ENCODE data around the gene FAM237B. TPM values are rescaled to one million over a fixed set of nuclear protein-coding genes. Genes with fewer than 3 reads are reported as not detected.

The FAM237B gene
- total and polyA plus RNA-seq, 2 of the 13 experiments (the other 11 are each of a cell fraction or from before 2014, with no cell fraction given), result not detected

DNA sequence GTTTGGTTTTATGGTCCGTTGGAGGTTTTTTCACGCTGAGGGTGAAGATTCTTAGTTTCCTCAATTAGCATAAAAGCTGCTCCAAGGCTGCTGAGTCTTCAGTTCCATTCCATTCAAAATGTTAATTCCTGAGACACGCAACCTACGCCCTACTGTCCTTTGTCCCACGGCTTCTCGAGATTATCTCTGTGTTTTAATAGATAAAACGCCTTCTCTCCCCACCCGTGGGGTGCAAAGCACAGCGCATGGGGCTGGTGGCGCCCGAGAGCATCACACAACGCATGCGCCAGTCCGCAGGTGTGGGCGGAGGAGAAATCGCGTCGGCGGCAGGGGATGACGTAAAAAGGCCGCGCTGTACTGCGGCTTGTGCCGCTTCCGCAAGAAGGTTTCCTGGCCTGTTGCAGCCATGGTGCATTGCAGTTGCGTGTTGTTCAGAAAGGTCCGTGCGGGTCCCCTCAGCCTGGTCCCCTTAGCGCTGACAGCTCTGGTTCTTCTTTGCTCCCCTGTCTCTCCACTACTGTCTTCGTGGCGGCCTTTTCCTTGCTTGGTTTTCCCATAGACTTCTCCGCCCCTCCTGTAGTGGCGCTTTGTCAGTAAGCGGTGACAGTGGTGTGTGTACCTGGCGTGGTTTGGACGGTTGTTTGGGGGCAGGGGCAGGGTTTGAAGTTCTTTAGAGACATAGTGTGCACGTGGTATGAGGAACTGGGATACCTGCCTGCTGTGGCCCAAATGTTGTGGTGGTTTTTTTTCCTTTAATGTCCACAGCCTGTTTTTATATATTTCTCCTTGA lies 25.4 kb upstream of the FAM237B start, which contains the start of gene GTPBP10 (continued):
- TF ChIP-seq SRY (CRISPR knock-in tag; IDR thresholded peaks at IDR 0.05) (no peak), ZNF724P (CRISPR knock-in tag; IDR thresholded peaks at IDR 0.05; ENCODE audit: borderline replicate concordance) (peak; percentile 88; the same call in 1 of the 2 replicates), MED8 (CRISPR knock-in tag; IDR thresholded peaks at IDR 0.05; ENCODE audit: insufficient replicate concordance) (no peak), HDAC2 (CRISPR knock-in tag; IDR thresholded peaks at IDR 0.05) (peak; percentile 80), PHF21A (CRISPR knock-in tag; IDR thresholded peaks at IDR 0.05) (peak; percentile 82; the same call in 1 of the 2 replicates), IRX3 (CRISPR knock-in tag; IDR thresholded peaks at IDR 0.05; ENCODE audit: borderline replicate concordance, low read depth) (no peak; the same call in 1 of the 2 replicates), SP2 (CRISPR knock-in tag; IDR thresholded peaks at IDR 0.05) (no peak; the same call in 1 of the 2 replicates), REXO4 (CRISPR knock-in tag; IDR thresholded peaks at IDR 0.05; ENCODE audit: borderline replicate concordance) (no peak), ZNF672 (CRISPR knock-in tag; IDR thresholded peaks at IDR 0.05) (no peak), RORA (CRISPR knock-in tag; IDR thresholded peaks at IDR 0.05) (no peak), SNAI1 (CRISPR knock-in tag; IDR thresholded peaks at IDR 0.05; ENCODE audit: borderline replicate concordance) (no peak), ZMYM2 (CRISPR knock-in tag; IDR thresholded peaks at IDR 0.05) (peak; percentile 46; the same call in 1 of the 2 replicates), EEA1 (CRISPR knock-in tag; IDR thresholded peaks at IDR 0.05; ENCODE audit: borderline replicate concordance) (peak; percentile 25; the same call in 1 of the 2 replicates), BHLHE40 (IDR thresholded peaks at IDR 0.05; ENCODE audit: low read length) (no peak; the same call in 1 of the 2 replicates), ZNF234 (CRISPR knock-in tag; conservative IDR thresholded peaks at IDR 0.05) (peak; percentile 78; the same call in 1 of the 2 replicates), IRF1 (CRISPR knock-in tag; IDR thresholded peaks at IDR 0.05; ENCODE audit: low read depth) (no peak), TAF15 (IDR thresholded peaks at IDR 0.05; ENCODE audit: low read depth, low read length, poor library complexity, severe bottlenecking) (no peak), MEIS2 (CRISPR knock-in tag; IDR thresholded peaks at IDR 0.05) (peak; percentile 46; the same call in 1 of the 2 replicates), NBN (conservative IDR thresholded peaks at IDR 0.05) (no peak), ZNF616 (CRISPR knock-in tag; IDR thresholded peaks at IDR 0.05; ENCODE audit: low read depth) (peak; percentile 43; the same call in 1 of the 2 replicates), KLF13 (CRISPR knock-in tag; IDR thresholded peaks at IDR 0.05) (0 out of 2 replicates have a peak, but pooled peaks have one; percentile 47), HNF4A (CRISPR knock-in tag; IDR thresholded peaks at IDR 0.05) (peak; percentile 34; the same call in 1 of the 2 replicates), ZNF614 (CRISPR knock-in tag; IDR thresholded peaks at IDR 0.05; ENCODE audit: borderline replicate concordance) (no peak), ZNF383 (CRISPR knock-in tag; IDR thresholded peaks at IDR 0.05; ENCODE audit: borderline replicate concordance) (no peak)
- TF ChIP-seq, protein P1, sequence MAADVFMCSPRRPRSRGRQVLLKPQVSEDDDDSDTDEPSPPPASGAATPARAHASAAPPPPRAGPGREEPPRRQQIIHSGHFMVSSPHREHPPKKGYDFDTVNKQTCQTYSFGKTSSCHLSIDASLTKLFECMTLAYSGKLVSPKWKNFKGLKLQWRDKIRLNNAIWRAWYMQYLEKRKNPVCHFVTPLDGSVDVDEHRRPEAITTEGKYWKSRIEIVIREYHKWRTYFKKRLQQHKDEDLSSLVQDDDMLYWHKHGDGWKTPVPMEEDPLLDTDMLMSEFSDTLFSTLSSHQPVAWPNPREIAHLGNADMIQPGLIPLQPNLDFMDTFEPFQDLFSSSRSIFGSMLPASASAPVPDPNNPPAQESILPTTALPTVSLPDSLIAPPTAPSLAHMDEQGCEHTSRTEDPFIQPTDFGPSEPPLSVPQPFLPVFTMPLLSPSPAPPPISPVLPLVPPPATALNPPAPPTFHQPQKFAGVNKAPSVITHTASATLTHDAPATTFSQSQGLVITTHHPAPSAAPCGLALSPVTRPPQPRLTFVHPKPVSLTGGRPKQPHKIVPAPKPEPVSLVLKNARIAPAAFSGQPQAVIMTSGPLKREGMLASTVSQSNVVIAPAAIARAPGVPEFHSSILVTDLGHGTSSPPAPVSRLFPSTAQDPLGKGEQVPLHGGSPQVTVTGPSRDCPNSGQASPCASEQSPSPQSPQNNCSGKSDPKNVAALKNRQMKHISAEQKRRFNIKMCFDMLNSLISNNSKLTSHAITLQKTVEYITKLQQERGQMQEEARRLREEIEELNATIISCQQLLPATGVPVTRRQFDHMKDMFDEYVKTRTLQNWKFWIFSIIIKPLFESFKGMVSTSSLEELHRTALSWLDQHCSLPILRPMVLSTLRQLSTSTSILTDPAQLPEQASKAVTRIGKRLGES (CRISPR knock-in tag; IDR thresholded peaks at IDR 0.05; ENCODE audit: borderline replicate concordance), result no peak
